HEK293 (cell line): Measurements from ENCODE around the gene ABHD14A.
A peak's percentile ranks its signal among the peaks of the same experiment; 100 is the strongest.

ENCODE experiments used
- CTCF ChIA-PET: fragments of 350-600 bp; formaldehyde crosslinking; extraction: SDS; loops from one replicate; lab custom pipeline; 2021; ENCODE audit warnings: antibody characterized with exemption; lab: Yijun Ruan, JAX
- POLR2A ChIA-PET: fragments of 300-600 bp; formaldehyde crosslinking; extraction: SDS; loops from one replicate; lab custom pipeline; 2020; ENCODE audit warnings: antibody characterized with exemption, inconsistent platforms; lab: Yijun Ruan, JAX
- H3K27ac ChIP-seq: fragments of 200-500 bp; sonication (Bioruptor generic); 2 replicates; pipeline ENCODE4 v1.5.1; 2014; ENCODE audit warnings: low read depth, low read length, control low read depth, inconsistent platforms; ENCODE audit errors: extremely low read depth
- H3K36me3 ChIP-seq, 2 experiments: fragments of 200-500 bp in 1 of 2; sonication (Bioruptor generic) in 1 of 2; 1 replicate in 1 of 2; 2 replicates in 1 of 2; pipeline ENCODE4 v1.5.1; 2014 to 2017; ENCODE audit warnings: inconsistent platforms in 2 of 2, low read length in 2 of 2; ENCODE audit not compliant: control insufficient read depth in 2 of 2, insufficient read depth in 1 of 2
- H3K4me1 ChIP-seq: fragments of 200-500 bp; sonication (Bioruptor generic); 2 replicates; pipeline ENCODE4 v1.5.1; 2014; ENCODE audit warnings: mild to moderate bottlenecking, low read length, inconsistent platforms; ENCODE audit not compliant: control insufficient read depth, insufficient read depth
- H3K4me3 ChIP-seq: 2 replicates; pipeline ENCODE4 v1.5.1; 2011; ENCODE audit warnings: low read depth, mild to moderate bottlenecking, control low read depth, low read length, moderate library complexity
- H3K9me3 ChIP-seq: fragments of 200-500 bp; sonication (Bioruptor generic); 2 replicates; pipeline ENCODE4 v1.5.1; 2014; ENCODE audit warnings: low read depth, low read length, inconsistent platforms; ENCODE audit not compliant: control insufficient read depth, insufficient read depth
- EGR2 ChIP-seq: fragments of 450-650 bp; formaldehyde crosslinking; IDR thresholded peaks from 2 replicates; pipeline ENCODE4 v1.5.1; 2016; ENCODE audit warnings: low read depth, missing biosample characterization, missing genetic modification characterization
- GLI4 ChIP-seq: fragments of 450-650 bp; formaldehyde crosslinking; IDR thresholded peaks from 2 replicates; pipeline ENCODE4 v1.5.1; 2016; ENCODE audit warnings: missing biosample characterization, missing genetic modification characterization
- GLIS1 ChIP-seq: fragments of 450-650 bp; formaldehyde crosslinking; IDR thresholded peaks from 2 replicates; pipeline ENCODE4 v1.5.1; 2016; ENCODE audit warnings: missing biosample characterization, missing genetic modification characterization
- KLF17 ChIP-seq: fragments of 450-650 bp; formaldehyde crosslinking; IDR thresholded peaks from 2 replicates; pipeline ENCODE4 v1.5.1; 2016; ENCODE audit warnings: missing biosample characterization, missing genetic modification characterization
- OSR2 ChIP-seq: fragments of 450-650 bp; formaldehyde crosslinking; IDR thresholded peaks from 2 replicates; pipeline ENCODE4 v1.5.1; 2016; ENCODE audit warnings: missing biosample characterization, missing genetic modification characterization
- PATZ1 ChIP-seq: fragments of 450-650 bp; formaldehyde crosslinking; IDR thresholded peaks from 2 replicates; pipeline ENCODE4 v1.5.1; 2016; ENCODE audit warnings: missing biosample characterization, missing genetic modification characterization
- SP7 ChIP-seq: fragments of 450-650 bp; formaldehyde crosslinking; IDR thresholded peaks from 2 replicates; pipeline ENCODE4 v1.5.1; 2016; ENCODE audit warnings: missing biosample characterization, missing genetic modification characterization
- ZBTB17 ChIP-seq: fragments of 450-650 bp; formaldehyde crosslinking; IDR thresholded peaks from 2 replicates; pipeline ENCODE4 v1.5.1; 2016; ENCODE audit warnings: missing biosample characterization, missing genetic modification characterization
- ZFHX2 ChIP-seq: fragments of 450-650 bp; formaldehyde crosslinking; conservative IDR thresholded peaks from 2 replicates; pipeline ENCODE4 v1.5.1; 2016; ENCODE audit warnings: missing biosample characterization, missing genetic modification characterization
- ZIC2 ChIP-seq: fragments of 450-650 bp; formaldehyde crosslinking; IDR thresholded peaks from 2 replicates; pipeline ENCODE4 v1.5.1; 2016; ENCODE audit warnings: missing biosample characterization, missing genetic modification characterization
- ZNF112 ChIP-seq: fragments of 450-650 bp; formaldehyde crosslinking; IDR thresholded peaks from 2 replicates; pipeline ENCODE4 v1.5.0; 2017; ENCODE audit warnings: missing biosample characterization, missing genetic modification characterization
- ZNF114 ChIP-seq: fragments of 450-650 bp; formaldehyde crosslinking; IDR thresholded peaks from 2 replicates; pipeline ENCODE4 v1.5.0; 2017; ENCODE audit warnings: missing biosample characterization, missing genetic modification characterization
- ZNF132 ChIP-seq: fragments of 450-650 bp; formaldehyde crosslinking; IDR thresholded peaks from 2 replicates; pipeline ENCODE4 v1.5.1; 2017; ENCODE audit warnings: missing biosample characterization, missing genetic modification characterization, borderline replicate concordance
- ZNF518A ChIP-seq: fragments of 450-650 bp; formaldehyde crosslinking; conservative IDR thresholded peaks from 2 replicates; pipeline ENCODE4 v1.5.1; 2016; ENCODE audit warnings: low read depth, missing biosample characterization, missing genetic modification characterization
- ZNF521 ChIP-seq: fragments of 450-650 bp; formaldehyde crosslinking; IDR thresholded peaks from 2 replicates; pipeline ENCODE4 v1.5.1; 2017; ENCODE audit warnings: missing biosample characterization, mild to moderate bottlenecking, missing genetic modification characterization
- ZNF555 ChIP-seq: fragments of 450-650 bp; formaldehyde crosslinking; conservative IDR thresholded peaks from 2 replicates; pipeline ENCODE4 v1.5.1; 2017; ENCODE audit warnings: missing biosample characterization, mild to moderate bottlenecking, missing genetic modification characterization, inconsistent platforms
- ZNF610 ChIP-seq: fragments of 450-650 bp; formaldehyde crosslinking; IDR thresholded peaks from 2 replicates; pipeline ENCODE4 v1.5.1; 2016; ENCODE audit warnings: missing biosample characterization, missing genetic modification characterization, borderline replicate concordance
- ZNF704 ChIP-seq: fragments of 450-650 bp; formaldehyde crosslinking; IDR thresholded peaks from 2 replicates; pipeline ENCODE4 v1.5.1; 2016; ENCODE audit warnings: missing biosample characterization, missing genetic modification characterization
- ZNF843 ChIP-seq: fragments of 450-650 bp; formaldehyde crosslinking; IDR thresholded peaks from 2 replicates; pipeline ENCODE4 v1.5.1; 2016; ENCODE audit warnings: missing biosample characterization, missing genetic modification characterization
- TF ChIP-seq, protein P1 (sequence below): fragments of 450-650 bp; formaldehyde crosslinking; IDR thresholded peaks from 2 replicates; pipeline ENCODE4 v1.5.1; 2016; ENCODE audit warnings: missing biosample characterization, missing genetic modification characterization

The ABHD14A gene

DNA sequence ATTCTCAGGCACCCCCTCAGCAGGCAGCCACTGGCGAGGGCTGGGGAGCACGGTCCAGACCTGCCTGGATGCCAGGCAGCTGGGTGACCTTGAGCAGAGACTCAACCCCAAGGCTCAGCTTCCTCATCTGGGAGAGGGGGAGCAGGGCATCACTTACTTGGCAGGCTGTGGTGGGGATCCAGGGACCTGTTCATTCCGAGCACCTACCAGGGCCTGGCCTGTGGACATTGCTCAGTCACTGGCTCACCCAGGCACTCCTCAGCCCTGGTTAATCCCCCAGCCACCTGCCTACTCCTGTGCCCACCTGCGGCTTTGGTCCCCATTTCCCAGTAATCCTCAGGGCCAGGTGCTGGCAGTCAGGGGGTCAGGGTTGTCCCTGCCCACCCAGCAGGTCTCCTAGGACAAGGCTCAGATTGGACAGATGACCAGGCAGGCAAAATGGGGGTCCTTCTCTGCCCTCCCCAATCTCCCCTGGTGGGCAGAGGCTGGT lies 30.1 kb downstream of the ABHD14A start (continued):
- TF ChIP-seq ZNF518A, result no peak
- TF ChIP-seq ZNF114 (tag by site-specific recombination), result no peak
- TF ChIP-seq ZNF555 (tag by site-specific recombination), result no peak
- TF ChIP-seq GLI4 (tag by site-specific recombination), result no peak
- no peak for TF ChIP-seq ZNF843
- no peak for TF ChIP-seq ZNF112 (tag by site-specific recombination)
- TF ChIP-seq ZNF704 (tag by site-specific recombination), result no peak

- H3K9me3 ChIP-seq, result no peaks in the 10 kb centered on the region
- no peaks in the 10 kb centered on the region for H3K4me1 ChIP-seq
- POLR2A ChIA-PET, result interaction anchor here (0.6 to 1.0 kb wide), 5 partner anchors 10 to 272 kb away, joined by 3 to 7 read pairs (median 4); partner anchors contain the start of genes DUSP7 and RPL29
- no peak overlapping the region for H3K27ac ChIP-seq
- no peaks in the 10 kb centered on the region for H3K36me3 ChIP-seq
- TF ChIP-seq SP7, result 0 out of 2 replicates have a peak, but pooled peaks have one; percentile 24
- TF ChIP-seq GLIS1 (tag by site-specific recombination), result peak; percentile 17; the same call in 1 of the 2 replicates
- peak; percentile 91 for TF ChIP-seq EGR2 (tag by site-specific recombination)
- no peak for TF ChIP-seq ZNF610 (tag by site-specific recombination)
- 0 out of 2 replicates have a peak, but pooled peaks have one; percentile 26 for TF ChIP-seq OSR2 (tag by site-specific recombination)
- peak; percentile 56 for TF ChIP-seq PATZ1 (tag by site-specific recombination)
- 0 out of 2 replicates have a peak, but pooled peaks have one; percentile 52 for TF ChIP-seq KLF17
- no peak for TF ChIP-seq ZNF521
- TF ChIP-seq ZBTB17 (tag by site-specific recombination), result peak; percentile 73
- peak; percentile 50 for TF ChIP-seq ZIC2 (tag by site-specific recombination)
- TF ChIP-seq ZFHX2 (tag by site-specific recombination), result peak; percentile 93
- TF ChIP-seq, protein P1, sequence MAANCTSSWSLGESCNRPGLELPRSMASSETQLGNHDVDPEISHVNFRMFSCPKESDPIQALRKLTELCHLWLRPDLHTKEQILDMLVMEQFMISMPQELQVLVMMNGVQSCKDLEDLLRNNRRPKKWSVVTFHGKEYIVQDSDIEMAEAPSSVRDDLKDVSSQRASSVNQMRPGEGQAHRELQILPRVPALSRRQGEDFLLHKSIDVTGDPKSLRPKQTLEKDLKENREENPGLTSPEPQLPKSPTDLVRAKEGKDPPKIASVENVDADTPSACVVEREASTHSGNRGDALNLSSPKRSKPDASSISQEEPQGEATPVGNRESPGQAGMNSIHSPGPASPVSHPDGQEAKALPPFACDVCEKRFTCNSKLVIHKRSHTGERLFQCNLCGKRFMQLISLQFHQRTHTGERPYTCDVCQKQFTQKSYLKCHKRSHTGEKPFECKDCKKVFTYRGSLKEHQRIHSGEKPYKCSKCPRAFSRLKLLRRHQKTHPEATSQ (tag by site-specific recombination), result no peak
- TF ChIP-seq ZNF132 (tag by site-specific recombination), result no peak
- TF ChIP-seq, all 188 proteins: peak for 9
- peak overlapping the region; percentile 4; the same call in 1 of the 2 replicates for H3K4me3 ChIP-seq
- CTCF ChIA-PET, result interaction anchor here (0.6 to 5.8 kb wide), 8 partner anchors 10 to 895 kb away, joined by 3 to 62 read pairs (median 3); partner anchors contain the start of genes PARP3 and RPL29
Observed at GRCh38 chr3:52005571-52005986, 30.7 kb downstream of the ABHD14A start.
